Activated CD8-positive, alpha-beta memory T cell treated with anti-CD3 and anti-CD28 coated beads, Interleukin-2, amount 50 U/mL, for 24 hours (primary cell): Measurements from ENCODE around the gene PIK3CA.

ENCODE experiments used
- DNase-seq: peaks from one replicate; pipeline ENCODE4 v3.0.0-alpha.2; 2020; ENCODE audit errors: extremely low read depth

PIK3CA gene

GRCh38 chr3:179158336-179159039 lies 10.3 kb downstream of the PIK3CA start:
- DNase-seq: no peak

GRCh38 chr3:179163503-179163902 lies 15.3 kb downstream of the PIK3CA start:
- DNase-seq: no peak

- no peak for DNase-seq
Observed at GRCh38 chr3:179164857-179165256, 16.7 kb downstream of the PIK3CA start.

- no peak for DNase-seq
Observed at GRCh38 chr3:179166561-179167201, 18.5 kb downstream of the PIK3CA start.

GRCh38 chr3:179168918-179169317 lies 20.8 kb downstream of the PIK3CA start:
- DNase-seq: no peak

GRCh38 chr3:179172546-179172945 lies 24.4 kb downstream of the PIK3CA start:
- DNase-seq: no peak

GRCh38 chr3:179174316-179174715 lies 26.2 kb downstream of the PIK3CA start:
- no peak for DNase-seq

- DNase-seq: no peak
Observed at GRCh38 chr3:179174898-179175297, 26.7 kb downstream of the PIK3CA start.

GRCh38 chr3:179175358-179175757 lies 27.2 kb downstream of the PIK3CA start:
- DNase-seq: no peak

GRCh38 chr3:179177611-179178010 lies 29.5 kb downstream of the PIK3CA start:
- no peak for DNase-seq

- DNase-seq: no peak
Observed at GRCh38 chr3:179179256-179179655, 31.1 kb downstream of the PIK3CA start.

GRCh38 chr3:179179979-179180759 lies 32.0 kb downstream of the PIK3CA start:
- DNase-seq: no peak

- DNase-seq: no peak
Observed at GRCh38 chr3:179181021-179181472, 32.9 kb downstream of the PIK3CA start.

- DNase-seq: no peak
Observed at GRCh38 chr3:179181993-179182551, 33.9 kb downstream of the PIK3CA start.

- DNase-seq: no peak
Observed at GRCh38 chr3:179182902-179183301, 34.7 kb downstream of the PIK3CA start.

GRCh38 chr3:179184826-179185225 lies 36.7 kb downstream of the PIK3CA start:
- no peak for DNase-seq

- DNase-seq: no peak
Observed at GRCh38 chr3:179186426-179186825, 38.3 kb downstream of the PIK3CA start.

GRCh38 chr3:179189759-179190158 lies 41.6 kb downstream of the PIK3CA start:
- DNase-seq: no peak

- DNase-seq: no peak
Observed at GRCh38 chr3:179190581-179190980, 42.4 kb downstream of the PIK3CA start.

GRCh38 chr3:179192542-179192941 lies 44.4 kb downstream of the PIK3CA start:
- DNase-seq: no peak

GRCh38 chr3:179194931-179195330 lies 46.8 kb downstream of the PIK3CA start:
- no peak for DNase-seq

- no peak for DNase-seq
Observed at GRCh38 chr3:179196098-179196497, 47.9 kb downstream of the PIK3CA start.
